Activated CD4-positive, alpha-beta T cell treated with anti-CD3 and anti-CD28 coated beads, Interleukin-2, amount 50 U/mL, for 1 hour (primary cell): Measurements from ENCODE around the gene ELOVL6.
"Not testable (repeated sequence)": the region's sequence is repeated elsewhere in the genome, so short reads cannot be mapped to it uniquely, and the experiment has no call there.

Experiments
- DNase-seq: peaks from one replicate; pipeline ENCODE4 v3.0.0-alpha.2; 2020

ELOVL6 gene

DNA sequence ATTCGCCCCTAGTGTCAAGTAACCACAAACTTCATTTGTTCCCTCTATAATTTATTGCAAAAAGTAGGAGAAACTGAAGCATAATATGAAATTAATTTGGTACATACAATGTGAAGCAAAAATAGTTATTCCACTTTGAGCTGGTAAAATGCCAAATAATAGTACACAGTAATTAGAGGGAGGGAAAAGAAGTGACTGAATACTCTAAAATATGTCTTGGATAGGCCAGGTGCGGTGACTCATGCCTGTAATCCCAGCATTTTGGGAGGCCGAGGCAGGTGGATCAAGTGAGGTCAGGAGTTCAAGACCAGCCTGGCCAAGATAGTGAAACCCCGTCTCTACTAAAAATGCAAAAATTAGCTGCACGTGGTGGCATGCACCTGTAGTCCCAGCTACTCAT is 41.2 kb downstream of the ELOVL6 start:
- DNase-seq: not testable (repeated sequence)

DNA sequence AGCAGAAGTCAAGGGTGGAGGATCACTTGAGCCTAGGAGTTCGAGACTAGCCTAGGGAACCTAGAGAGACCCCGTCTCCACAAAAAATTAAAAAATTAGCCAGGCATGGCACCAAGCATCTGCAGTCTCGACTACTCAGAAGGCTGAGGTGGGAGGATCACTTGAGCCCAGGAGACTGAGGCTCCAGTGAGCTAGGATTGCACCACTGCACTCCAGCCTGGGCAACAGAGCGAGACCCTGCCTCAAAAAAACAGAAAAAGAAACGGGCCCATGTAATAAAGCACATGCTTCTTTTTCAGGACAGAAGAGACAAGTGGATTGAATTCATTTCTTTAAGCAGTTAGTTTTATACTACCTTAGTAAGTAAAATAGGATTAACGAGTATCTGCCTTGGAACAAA is 42.0 kb downstream of the ELOVL6 start:
- no peak for DNase-seq

DNA sequence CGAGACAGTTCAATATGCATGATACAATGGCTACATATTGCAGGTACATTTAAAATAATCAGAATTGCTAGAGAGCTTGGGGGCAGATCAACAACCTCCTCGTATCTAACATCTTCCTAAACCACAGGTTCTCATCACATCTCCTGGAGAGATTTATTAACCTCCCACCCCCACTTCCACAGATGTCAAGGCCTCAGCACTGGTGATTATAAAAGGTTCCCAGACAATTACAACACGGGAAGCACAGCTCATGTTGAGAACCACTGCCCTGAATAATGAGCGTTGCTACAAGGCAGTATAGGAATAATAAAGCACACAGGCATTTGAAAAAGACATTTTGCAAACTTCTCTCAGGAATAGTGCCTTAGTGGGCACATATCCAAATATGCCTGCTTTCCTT is 42.8 kb downstream of the ELOVL6 start:
- DNase-seq: no peak

DNA sequence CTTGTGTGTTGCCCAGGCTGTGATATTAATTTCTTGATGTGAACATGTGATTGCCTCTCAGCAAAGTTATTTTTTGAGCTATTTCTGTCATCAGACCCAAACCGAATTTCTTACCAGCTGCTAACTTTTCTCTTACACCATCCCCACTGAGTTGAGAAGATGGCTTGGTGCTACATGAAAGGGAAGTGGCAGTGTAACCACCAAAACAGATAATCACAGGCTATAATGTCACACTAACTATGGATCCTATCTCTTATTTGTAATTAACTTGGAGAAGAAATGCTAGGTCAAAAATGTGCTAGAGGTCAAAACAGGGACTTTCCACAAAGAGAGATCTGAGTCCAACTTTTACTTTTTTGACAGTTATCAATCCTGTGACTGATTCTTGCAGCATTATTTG is 43.8 kb downstream of the ELOVL6 start:
- DNase-seq: no peak

DNA sequence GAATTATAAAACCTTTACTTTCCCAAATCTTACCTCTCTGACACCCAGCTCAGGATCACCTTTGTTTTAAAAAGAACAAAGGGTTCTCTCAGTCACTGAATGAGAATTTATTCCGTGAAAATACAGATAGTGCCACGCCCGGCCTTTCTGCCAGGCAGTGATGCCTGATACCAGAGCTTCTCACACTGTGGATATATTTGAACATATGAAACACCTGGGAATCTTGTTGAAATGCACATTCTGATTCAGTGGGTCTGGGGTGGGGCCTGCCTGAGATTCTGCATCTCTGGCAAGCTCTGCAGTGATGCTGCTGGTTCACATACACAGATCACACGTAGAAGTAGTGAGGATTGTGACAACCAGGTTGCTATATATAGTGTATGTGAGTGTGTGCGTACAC is 46.0 kb downstream of the ELOVL6 start:
- no peak for DNase-seq

DNA sequence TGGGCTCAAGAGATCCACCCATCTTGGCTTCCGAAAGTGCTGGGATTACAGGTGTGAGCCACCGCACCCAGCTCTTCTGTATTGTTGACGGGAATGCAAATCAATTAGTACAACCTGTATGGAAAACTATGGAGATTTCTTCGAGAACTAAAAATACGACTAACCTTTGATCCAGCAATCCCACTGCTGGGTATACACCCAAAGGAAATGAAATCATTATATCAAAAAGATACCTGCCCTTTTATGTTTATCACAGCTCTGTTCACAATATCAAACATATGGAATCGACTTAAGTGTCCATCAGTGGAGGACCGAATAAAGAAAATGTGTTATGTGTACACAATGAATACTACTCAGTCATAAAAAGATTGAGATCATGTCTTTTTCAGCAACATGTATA is 49.3 kb downstream of the ELOVL6 start:
- DNase-seq: no peak

DNA sequence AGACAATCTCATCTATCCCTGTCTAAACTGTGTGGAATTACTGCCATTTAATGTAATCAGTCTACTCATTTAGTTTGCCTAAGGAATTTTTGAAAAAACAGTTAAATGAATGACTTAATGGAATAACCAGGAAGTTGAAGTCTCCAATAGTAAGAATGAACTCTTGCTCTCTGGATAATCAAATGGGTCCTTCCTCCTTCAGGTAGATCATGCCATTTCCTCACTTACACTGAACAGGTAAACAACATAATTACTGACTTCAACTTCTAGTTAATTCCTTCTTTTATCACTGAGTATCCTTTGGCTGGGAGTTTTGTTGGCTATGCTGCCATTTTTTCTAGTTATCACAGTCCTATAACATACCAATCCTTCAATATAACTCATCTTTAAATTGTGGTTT is 56.0 kb downstream of the ELOVL6 start:
- DNase-seq: no peak

DNA sequence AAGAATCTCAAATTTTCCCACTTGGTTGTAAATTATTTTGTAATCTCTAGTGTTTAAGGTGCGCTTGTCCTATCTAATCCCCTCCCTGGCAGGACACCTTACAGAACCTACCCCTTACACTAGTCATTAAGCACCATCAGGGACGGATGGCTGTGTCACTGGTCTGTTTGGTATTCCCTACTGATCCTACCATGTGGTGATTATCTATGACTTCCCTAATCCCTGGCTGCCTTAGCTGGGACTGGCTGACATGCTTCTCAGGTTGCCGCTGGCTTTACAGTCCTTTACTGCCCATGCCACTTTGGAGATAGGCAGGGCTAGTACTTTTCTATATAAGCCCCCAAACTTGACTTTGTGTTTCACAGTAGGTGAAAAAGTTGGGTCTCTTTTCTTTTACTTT is 58.6 kb downstream of the ELOVL6 start:
- no peak for DNase-seq

DNA sequence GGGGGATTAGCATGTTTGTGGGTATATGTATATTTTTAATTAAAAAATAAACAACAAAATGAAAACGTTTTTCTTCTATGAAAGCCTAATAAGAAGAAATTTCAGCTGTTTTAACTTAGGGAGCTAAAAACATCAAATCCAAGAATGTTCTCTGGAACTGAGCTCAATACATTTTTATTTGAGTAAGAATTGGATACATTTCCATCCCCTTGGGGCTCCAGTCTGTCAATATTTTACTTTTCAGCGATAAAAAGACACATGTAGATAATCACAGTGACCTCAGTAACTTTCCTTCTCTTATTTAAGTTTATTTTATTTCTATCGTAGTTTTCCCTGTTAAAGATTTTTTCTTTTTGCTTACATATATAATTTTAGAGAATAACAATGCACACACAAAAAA is 59.3 kb downstream of the ELOVL6 start:
- DNase-seq: no peak

DNA sequence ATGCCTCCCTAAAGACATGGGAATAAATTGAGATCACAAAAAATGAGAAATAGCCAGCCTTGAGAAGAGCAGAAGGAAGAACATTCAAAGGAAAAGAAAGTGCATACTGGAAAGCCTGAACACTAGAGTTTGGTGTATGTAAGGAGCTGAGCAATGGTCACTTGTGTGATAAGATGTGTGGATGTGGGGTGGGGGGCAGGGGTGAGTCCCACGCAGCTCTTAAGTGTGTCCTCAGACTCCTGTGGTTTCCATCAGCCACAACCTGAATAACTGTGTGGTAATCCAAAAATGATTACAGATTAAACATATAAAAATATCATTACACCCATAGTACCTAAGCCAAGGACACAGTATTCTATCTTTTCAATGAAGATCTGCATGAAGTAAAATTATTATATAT is 59.9 kb downstream of the ELOVL6 start:
- DNase-seq: no peak

DNA sequence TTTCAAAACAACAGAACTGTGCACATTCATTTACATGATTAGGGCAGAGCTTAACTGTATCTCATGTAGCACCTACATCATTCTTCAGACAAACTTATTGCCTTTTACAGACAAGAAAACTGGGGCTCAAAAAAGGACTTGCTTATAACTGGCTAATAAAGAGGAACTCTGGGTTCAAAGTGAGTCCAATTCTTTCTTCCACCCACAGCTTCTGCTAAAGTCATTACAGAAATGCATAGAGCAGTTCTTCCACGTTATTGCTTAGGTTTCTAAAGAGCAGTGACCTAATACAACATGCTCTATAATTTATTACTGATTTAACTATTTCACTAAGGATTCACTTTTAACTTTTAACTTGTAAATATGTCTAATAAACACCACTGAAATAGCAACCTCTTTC is 60.6 kb downstream of the ELOVL6 start:
- no peak for DNase-seq

DNA sequence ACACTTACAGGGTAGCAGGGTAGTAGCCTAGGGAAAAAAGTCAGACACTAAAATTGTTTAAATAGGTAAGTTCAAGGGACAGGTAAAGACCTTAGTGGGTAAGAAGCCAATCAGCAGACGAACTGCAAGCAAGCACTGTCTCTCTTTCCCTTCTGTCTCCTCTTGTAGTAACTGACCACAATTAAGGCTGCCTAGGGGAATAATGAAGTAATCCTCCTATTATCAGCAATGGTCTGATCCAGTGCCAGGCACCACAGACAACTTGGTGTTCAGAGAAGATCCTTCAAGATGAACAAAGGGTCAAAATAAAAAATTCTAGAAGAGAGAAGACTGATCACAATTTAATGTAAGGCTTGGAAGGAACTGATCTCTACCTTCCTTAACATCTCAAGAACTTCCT is 62.9 kb downstream of the ELOVL6 start:
- DNase-seq: no peak

DNA sequence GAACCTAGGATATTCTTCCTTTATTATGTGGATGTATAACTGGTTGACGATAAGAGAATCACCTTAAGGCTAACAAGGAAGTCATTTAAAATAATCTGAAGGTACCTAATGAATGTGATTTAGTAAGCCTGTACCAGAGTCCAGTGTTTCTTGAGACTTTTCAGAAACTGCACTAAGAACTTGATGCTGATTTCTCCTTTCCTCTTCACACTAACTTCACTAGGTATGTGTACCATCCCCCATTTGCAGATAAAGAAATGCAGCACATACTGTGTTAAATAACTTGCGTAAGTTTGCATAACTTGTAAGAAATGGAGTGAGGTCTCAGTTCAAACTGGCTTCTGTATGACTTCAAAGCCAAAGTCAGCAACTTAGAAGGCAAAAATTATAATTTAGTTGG is 63.3 kb downstream of the ELOVL6 start:
- no peak for DNase-seq

DNA sequence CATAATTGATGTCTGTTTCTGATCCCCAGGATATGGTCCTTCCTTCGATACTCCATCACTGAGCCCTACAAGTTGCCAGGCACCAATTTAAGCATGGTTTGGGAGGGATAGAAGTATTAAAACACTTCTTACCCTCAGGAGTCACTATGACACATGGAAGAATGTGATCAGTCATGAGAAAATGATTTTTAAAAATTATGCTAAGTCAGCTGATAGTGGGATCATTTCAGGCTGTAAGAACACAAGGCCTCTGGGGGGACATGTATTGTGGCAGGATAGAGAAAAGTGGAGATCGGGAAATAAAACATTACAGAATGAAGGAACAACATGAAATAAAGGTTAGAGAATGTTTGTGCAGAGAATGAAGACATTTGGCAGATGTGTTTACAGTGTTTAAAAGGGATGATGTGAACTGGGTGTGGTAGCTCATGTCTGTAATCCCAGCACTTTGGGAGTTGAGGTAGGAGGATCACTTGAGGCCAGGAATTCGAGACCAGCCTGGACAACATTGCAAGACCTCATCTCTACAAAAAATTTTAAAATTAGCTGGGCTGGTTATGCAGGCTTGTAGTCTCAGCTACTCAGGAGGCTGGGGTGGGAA is 64.0 kb downstream of the ELOVL6 start:
- DNase-seq: no peak

DNA sequence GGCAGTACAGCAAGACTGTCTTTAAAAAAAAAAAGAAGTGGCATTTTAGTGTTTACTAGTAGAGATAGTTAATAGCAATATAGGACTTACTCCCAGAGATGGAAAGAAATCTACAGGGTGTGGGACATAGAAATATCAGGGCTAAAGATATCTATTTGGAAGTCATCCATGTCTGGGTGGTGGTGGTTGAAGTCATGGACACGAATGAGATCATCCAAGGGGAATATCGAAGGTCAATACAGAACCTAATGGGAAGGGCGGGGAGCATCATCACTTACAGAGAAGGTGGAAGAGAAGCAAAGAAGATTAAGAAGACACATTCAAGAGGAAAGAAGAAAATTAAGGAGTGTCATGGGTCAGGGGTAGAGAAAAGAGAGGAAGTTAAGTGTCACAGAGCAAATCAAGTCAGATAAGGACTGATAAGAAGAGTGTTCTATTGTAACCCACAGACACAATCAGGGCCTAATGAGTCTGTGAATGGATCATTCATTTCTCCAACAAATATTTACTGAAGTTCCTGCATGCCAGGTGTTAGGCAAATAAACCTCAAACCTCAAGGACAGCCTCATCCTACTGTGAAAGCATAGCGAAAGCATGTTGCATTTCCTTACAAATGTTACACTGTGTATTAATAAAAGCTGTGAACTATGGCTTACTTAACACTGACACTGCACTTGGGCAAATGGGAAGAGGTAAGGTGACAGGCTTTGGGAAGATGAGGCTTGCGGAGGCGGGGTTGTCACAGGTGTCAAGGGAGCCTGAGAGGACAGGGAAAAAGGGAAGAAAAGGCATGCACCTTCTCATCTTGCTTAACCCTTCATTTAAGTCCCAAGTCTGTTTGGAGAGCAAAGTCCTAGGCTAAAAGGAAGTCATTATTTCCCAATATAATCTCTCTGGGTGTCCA is 65.3 kb downstream of the ELOVL6 start:
- no peak for DNase-seq

DNA sequence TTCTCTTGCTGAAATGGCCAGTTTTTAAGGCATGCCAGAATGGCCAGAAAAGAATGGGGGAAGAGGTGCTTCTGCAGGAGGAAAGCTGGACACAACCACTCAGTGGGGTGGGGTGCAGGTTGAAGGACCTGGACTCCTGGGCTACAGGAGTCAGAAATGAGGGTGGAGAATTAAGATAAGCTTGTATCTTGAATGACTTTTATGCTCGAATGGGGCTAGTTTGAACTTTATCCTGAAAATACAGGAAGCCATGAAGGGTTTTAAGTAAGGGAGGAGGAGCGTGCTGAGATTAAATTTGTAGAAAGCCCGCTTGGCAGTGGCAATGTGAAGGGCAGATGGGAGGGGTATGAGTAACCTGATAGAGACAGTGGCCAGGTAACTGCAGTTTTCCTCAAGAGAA is 66.5 kb downstream of the ELOVL6 start:
- no peak for DNase-seq

DNA sequence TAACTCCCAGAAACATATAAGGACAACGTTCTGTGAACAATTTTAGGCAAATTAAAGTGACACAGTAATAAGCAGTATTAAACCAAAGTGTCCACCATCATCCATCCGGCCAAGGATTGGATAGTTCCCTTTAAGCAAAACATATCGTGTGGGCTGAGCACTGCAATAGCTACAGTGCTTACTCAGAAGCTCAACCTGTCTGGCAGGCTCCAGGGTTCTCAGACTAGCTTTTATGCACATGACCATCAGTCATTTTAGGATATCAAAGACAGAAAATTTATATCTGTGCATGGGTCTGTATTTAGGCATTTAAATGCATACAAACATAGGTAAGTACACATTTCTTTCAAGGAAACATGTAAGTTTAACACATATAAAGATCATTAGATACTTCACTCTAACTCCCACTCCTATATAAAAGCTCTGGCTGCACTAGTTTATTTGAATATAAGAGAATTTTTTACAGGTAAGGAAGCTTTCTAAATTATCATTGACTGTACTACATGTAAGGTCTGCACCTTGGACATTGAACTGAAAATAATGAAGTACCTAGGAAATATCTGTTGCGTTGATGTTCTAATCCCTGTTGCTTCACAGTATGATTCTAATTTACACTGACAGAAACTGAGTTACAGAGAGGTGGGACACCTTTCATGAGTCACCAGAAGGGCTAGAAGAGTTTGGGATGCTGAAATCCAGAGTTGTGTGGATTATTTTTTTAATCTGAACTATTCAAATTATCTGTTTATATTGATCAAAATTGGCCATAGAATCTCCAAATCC is 67.6 kb downstream of the ELOVL6 start:
- no peak for DNase-seq

DNA sequence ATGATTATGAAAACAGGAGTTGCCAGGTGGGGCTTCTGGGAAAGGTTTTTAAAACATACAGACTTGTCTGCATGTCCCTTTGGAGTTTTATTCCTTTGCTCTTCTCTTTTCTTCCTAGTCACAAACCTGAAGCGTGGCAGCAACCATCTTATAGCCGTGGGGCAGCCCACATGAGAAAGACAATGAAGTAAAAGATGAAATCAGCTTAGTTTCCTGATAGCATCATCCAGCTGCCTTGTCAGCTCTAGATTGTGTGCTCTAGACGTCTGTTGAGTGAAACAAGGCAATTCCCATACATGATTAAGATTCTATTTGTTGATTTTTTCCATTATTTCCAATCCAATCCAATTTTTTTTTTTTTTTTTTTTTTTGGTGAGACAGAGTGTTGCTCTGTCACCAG is 68.9 kb downstream of the ELOVL6 start:
- DNase-seq: no peak

DNA sequence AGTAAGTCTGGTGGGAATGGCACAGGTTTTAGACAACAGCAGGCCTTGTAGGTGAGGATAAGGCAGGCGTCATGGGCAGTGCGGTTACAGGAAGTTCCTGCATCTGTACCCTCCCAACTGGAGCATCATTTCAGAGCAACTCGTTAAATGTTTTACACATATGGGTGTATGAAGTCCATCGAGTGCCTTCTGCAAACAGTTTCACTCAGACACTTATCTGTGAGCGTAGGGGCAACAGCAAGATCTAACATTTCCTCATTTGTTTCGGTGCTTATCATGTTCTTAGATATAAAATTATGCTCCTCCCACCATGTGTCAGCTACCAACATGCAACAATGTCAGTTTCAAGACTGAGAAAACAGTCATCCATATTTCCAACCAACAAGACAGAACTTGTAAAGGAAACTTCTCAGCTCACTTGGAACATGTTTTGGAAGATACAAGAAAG is 69.9 kb downstream of the ELOVL6 start:
- no peak for DNase-seq

DNA sequence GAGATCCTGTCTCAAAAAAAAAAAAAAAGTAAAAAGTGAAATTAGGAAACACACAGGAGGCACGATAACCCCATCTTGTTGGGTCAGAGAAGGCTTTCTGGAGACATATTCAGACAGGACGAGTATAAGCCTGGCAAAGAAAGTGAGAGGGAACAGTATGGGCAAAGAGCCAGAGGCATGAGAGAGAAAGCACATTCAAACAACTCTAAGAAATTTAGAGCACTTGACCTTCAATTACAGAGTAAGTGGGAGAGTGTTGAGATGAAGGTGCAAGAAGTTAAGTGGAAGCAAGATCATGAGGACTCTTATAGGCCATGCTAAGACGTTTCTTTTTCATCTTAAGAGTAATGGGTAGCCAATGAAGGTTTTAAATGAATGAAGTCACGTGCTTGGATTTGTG is 70.4 kb downstream of the ELOVL6 start:
- DNase-seq: no peak

DNA sequence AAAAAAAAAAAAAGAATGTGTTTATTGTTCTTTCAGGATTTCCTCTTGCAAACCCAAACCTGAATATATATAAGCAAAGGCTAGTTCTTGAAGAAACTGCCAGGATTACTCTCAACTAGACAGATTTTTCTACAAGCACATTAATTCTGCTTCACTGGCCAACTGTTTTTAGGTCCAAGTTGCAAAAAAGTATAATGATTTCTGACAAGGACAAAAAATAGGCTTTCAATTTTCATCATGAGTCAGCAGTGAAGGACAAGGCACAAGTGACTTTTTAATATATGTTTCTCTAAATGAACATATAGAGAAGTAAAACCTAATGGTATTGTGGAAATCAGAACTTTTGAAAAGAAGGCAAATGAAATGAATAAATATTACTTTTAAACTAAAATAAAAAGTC is 73.7 kb downstream of the ELOVL6 start:
- DNase-seq: no peak

DNA sequence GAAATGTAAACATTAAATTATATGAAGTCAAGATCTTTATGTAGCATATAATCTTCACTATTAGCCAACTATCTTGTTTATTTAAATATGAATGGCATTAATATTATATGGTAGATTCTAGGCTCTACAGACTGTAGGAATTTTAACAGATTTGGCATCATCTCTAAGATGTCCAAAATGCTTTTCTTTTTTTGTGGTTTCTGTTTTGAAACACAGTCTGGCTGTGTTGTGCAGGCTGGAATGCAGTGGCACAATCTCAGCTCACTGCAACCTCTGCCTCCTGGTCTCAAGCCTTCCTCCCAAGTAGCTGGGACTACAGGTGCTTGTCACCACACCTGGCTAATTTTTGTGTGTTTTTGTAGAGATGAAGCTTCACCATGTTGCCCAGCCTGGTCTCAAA is 76.2 kb downstream of the ELOVL6 start:
- DNase-seq: no peak

DNA sequence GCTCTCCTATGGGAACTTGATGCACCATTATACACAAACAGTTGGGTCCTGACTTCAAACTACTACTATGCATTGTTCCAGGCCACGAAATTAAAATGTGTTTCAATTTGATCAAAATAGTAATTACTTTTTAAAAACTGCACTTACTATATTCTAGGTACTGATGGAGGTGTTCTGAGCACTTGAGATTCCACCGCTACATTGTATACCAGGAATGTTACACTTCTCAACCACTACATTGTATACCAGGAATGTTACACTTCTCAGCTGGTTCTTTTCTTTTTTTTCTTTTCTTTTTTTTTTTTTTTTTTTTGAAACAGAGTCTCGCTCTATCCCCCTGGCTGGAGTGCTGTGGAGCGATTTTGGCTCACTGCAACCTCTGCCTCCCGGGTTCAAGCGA is 77.9 kb downstream of the ELOVL6 start:
- DNase-seq: no peak

DNA sequence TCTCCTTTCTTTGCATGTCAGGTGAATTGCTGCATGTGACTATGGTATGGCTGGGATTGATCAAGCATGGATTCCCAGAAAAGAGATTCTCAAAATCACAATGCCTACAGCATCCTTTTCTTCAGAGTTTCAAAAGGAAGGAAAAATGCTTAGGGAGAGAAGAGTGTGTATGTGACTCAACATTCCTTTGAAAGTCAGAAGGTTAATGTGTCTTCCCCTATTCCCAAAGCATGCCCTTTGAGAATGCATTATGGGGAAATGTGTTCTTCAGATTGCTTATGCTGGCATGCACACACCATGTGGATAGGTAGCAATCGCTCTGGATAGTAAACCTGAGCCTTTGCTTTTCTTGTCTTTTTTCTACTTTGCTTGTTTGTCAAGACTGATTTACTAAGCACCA is 78.5 kb downstream of the ELOVL6 start:
- DNase-seq: no peak
